HG03175 (cell line): Measurements from ENCODE around the gene PLOD2.

Experiments
- ATAC-seq: cut with Tn5 transposase; IDR thresholded peaks from one replicate; pipeline ENCODE4 v1.9.1; 2021; ENCODE audit warnings: mild to moderate bottlenecking, moderate library complexity; ENCODE audit not compliant: unreplicated experiment

PLOD2 gene

GRCh38 chr3:146160964-146161662, at the start of gene PLOD2:
PLOD2 (minus strand) TSS chr3:146161184; CDS start chr3:146160989, 195 bp downstream.
- ATAC-seq: peak; percentile 48

GRCh38 chr3:146209371-146209770, 48.4 kb upstream of the PLOD2 start:
- no peak for ATAC-seq

- no peak for ATAC-seq
Measured at GRCh38 chr3:146203776-146204175, 42.8 kb upstream of the PLOD2 start.

GRCh38 chr3:146200461-146201220, 39.7 kb upstream of the PLOD2 start:
- ATAC-seq: no peak

GRCh38 chr3:146199762-146200161, 38.8 kb upstream of the PLOD2 start:
- ATAC-seq: no peak

GRCh38 chr3:146196789-146197188, 35.8 kb upstream of the PLOD2 start:
- ATAC-seq: no peak

- ATAC-seq: no peak
Measured at GRCh38 chr3:146195605-146196004, 34.6 kb upstream of the PLOD2 start.

- no peak for ATAC-seq
Measured at GRCh38 chr3:146195030-146195429, 34.0 kb upstream of the PLOD2 start.

GRCh38 chr3:146191051-146191450, 30.1 kb upstream of the PLOD2 start:
- no peak for ATAC-seq

- ATAC-seq: peak; percentile 94
Measured at GRCh38 chr3:146189519-146190173, 28.7 kb upstream of the PLOD2 start.

- no peak for ATAC-seq
Measured at GRCh38 chr3:146187334-146187950, 26.5 kb upstream of the PLOD2 start.

GRCh38 chr3:146184241-146185015, 23.4 kb upstream of the PLOD2 start:
- no peak for ATAC-seq

- no peak for ATAC-seq
Measured at GRCh38 chr3:146181216-146181615, 20.2 kb upstream of the PLOD2 start.

GRCh38 chr3:146180376-146180775, 19.4 kb upstream of the PLOD2 start:
- ATAC-seq: no peak

GRCh38 chr3:146178006-146178689, 17.2 kb upstream of the PLOD2 start:
- no peak for ATAC-seq

GRCh38 chr3:146177519-146177918, 16.5 kb upstream of the PLOD2 start:
- no peak for ATAC-seq

- ATAC-seq: no peak
Measured at GRCh38 chr3:146177072-146177471, 16.1 kb upstream of the PLOD2 start.

- no peak for ATAC-seq
Measured at GRCh38 chr3:146172586-146172985, 11.6 kb upstream of the PLOD2 start.

- ATAC-seq: no peak
Measured at GRCh38 chr3:146170591-146170990, 9.6 kb upstream of the PLOD2 start.

GRCh38 chr3:146169891-146170290, 8.9 kb upstream of the PLOD2 start:
- ATAC-seq: no peak
